GM12892 (cell line): ENCODE data around the gene CYP2C19.

Experiments used
- POLR2A ChIP-seq: IDR thresholded peaks from 2 replicates; pipeline ENCODE4 v1.6.1; 2011; ENCODE audit warnings: low read depth, low read length, control low read depth
- POLR2AphosphoS5 ChIP-seq: IDR thresholded peaks from 2 replicates; pipeline ENCODE4 v1.6.1; 2011; ENCODE audit warnings: low read depth, low read length, control low read depth

DNA sequence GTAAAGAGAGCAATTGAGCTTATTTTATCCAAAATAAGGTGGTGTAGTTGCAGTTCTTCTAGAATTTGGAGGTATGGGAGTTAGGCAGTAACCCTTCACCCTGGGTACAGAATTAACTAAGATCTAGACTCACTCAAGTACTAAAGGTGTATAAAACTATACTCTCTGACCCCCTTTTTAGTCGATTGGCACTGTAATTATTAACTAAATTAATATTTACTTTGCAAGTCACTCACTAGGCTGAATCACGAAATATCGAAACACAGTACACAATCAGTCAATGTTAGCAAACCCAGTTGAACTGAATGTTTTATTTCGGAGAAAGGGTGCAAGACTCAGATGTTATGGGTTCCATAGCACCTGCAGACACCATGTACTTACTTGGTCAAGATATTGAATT lies 14.6 kb upstream of the CYP2C19 start:
- TF ChIP-seq POLR2A (no peak), POLR2AphosphoS5 (no peak)
